Lung (tissue), 12 donors: ENCODE results near the gene PSD2. TPM values are rescaled to one million over a fixed set of nuclear protein-coding genes. Genes with fewer than 3 reads are reported as not detected.

Source experiments
- ATAC-seq: fragments of 200-7000 bp; cut with Tn5 transposase; one replicate; pipeline ENCODE4 v1.9.1; 2020; ENCODE audit warnings: moderate number of reproducible peaks; ENCODE audit not compliant: insufficient read depth, low FRiP score
- DNase-seq, 3 donors: peaks; one replicate each; pipeline ENCODE4 v3.0.0-alpha.2; 2013 to 2017
- H3K27ac ChIP-seq, 2 donors: one replicate each; pipeline ENCODE4 v1.5.1; 2013; ENCODE audit warnings: mild to moderate bottlenecking in 2 of 2, moderate library complexity in 2 of 2, control low read depth in 1 of 2, inconsistent platforms in 1 of 2, low read depth in 1 of 2, low read length in 1 of 2
- H3K27me3 ChIP-seq, 3 donors: one replicate each; pipeline ENCODE4 v1.5.1; 2013; ENCODE audit warnings: low read length in 2 of 3; ENCODE audit not compliant: control insufficient read depth in 3 of 3, insufficient read depth in 3 of 3
- H3K36me3 ChIP-seq, 4 donors: one replicate each; pipeline ENCODE4 v1.5.1; 2013; ENCODE audit warnings: low read length in 4 of 4, mild to moderate bottlenecking in 1 of 4, moderate library complexity in 1 of 4; ENCODE audit not compliant: control insufficient read depth in 4 of 4, insufficient read depth in 4 of 4
- H3K4me1 ChIP-seq, 5 donors: one replicate each; pipeline ENCODE4 v1.5.1; 2013; ENCODE audit warnings: low read length in 5 of 5, mild to moderate bottlenecking in 2 of 5, moderate library complexity in 1 of 5; ENCODE audit not compliant: control insufficient read depth in 5 of 5, insufficient read depth in 5 of 5
- H3K4me3 ChIP-seq: one replicate; pipeline ENCODE4 v1.5.1; 2013; ENCODE audit warnings: mild to moderate bottlenecking, control low read depth, moderate library complexity
- H3K9ac ChIP-seq, 2 donors: one replicate each; pipeline ENCODE4 v1.5.1; 2013; ENCODE audit warnings: low read length in 2 of 2, control low read depth in 1 of 2; ENCODE audit not compliant: insufficient read depth in 1 of 2
- H3K9me3 ChIP-seq, 4 donors: one replicate each; pipeline ENCODE4 v1.5.1; 2013; ENCODE audit warnings: low read length in 3 of 4, mild to moderate bottlenecking in 1 of 4, moderate library complexity in 1 of 4; ENCODE audit not compliant: control insufficient read depth in 4 of 4, insufficient read depth in 3 of 4
- CTCF ChIP-seq: IDR thresholded peaks from 2 replicates; pipeline ENCODE4 v1.5.1; 2012; ENCODE audit warnings: mild to moderate bottlenecking; ENCODE audit errors: control extremely low read depth, extremely low read depth
- WGBS, 2 donors: extraction: QIAGEN DNeasy Blood & Tissue Kit; methylation state at CpG; one replicate each; pipeline ENCODE4 v1.1.7; 2013; 5-methylcytosine and 5-hydroxymethylcytosine counted together
- polyA plus RNA-seq, 2 donors: library from polyadenylated mRNA; stranded (reverse); fragments of 200-250 nt; gene quantifications; one replicate each; pipeline ENCODE4 v1.2.1, GENCODE V29; 2013
- total RNA-seq, 2 donors: library from RNA; depleted of rRNA in 1 of 2; stranded (reverse); fragments of >200 nt in 1 of 2; gene quantifications; one replicate each; pipeline ENCODE4 v1.2.1, GENCODE V29; 2014 to 2021
- donor health status: control.
- donor health status: control.
- donor health status: Bipolar disorder and iron deficiency.
- donor health status: healthy.
- donor health status: DM: yes; HTN: yes; CAD: no.

The PSD2 gene
- total and polyA plus RNA-seq, 4 donors: 0.01 to 0.20 (median 0.05) TPM

- Histone ChIP-seq H3K27ac (no peak overlapping the region), H3K4me1 (no peaks in the 10 kb centered on the region), H3K9me3 (peaks cover 0 to 3% (median 0%) of the 10 kb centered on the region in 4 donors), H3K36me3 (no peaks in the 10 kb centered on the region), H3K4me3 (no peak overlapping the region), H3K27me3 (peaks cover 0 to 6% (median 0%) of the 10 kb centered on the region in 3 donors), H3K9ac (no peak overlapping the region)
- TF ChIP-seq CTCF: no peak
- WGBS, 2 donors: 96 to 98% methylated on average over 21 to 22 of the region's 22 CpGs
- peak in 1 of 3 donors; percentile 7 for DNase-seq
- ATAC-seq: no peak
Observed at GRCh38 chr5:139836469-139837208, 41.0 kb downstream of the PSD2 start.

- DNase-seq: no peak
- WGBS, 2 donors: 91 to 92% methylated on average over 10 of the region's 10 CpGs
- H3K27me3 ChIP-seq: peaks cover 0 to 4% (median 0%) of the 10 kb centered on the region in 3 donors
- ATAC-seq: no peak
- H3K9me3 ChIP-seq: peaks cover 0 to 2% (median 0%) of the 10 kb centered on the region in 4 donors
- H3K36me3 ChIP-seq: no peaks in the 10 kb centered on the region
- H3K4me1 ChIP-seq: no peaks in the 10 kb centered on the region
- H3K27ac ChIP-seq: no peak overlapping the region
- H3K9ac ChIP-seq: no peak overlapping the region
- no peak overlapping the region for H3K4me3 ChIP-seq
- TF ChIP-seq CTCF: no peak
Observed at GRCh38 chr5:139837711-139838380, 42.2 kb downstream of the PSD2 start.

GRCh38 chr5:139838381-139839197 lies 43.0 kb downstream of the PSD2 start:
- Histone ChIP-seq H3K4me3 (no peak overlapping the region), H3K4me1 (no peaks in the 10 kb centered on the region), H3K27me3 (no peaks in the 10 kb centered on the region), H3K27ac (no peak overlapping the region), H3K36me3 (no peaks in the 10 kb centered on the region), H3K9me3 (no peaks in the 10 kb centered on the region), H3K9ac (no peak overlapping the region)
- WGBS, 2 donors: 88 to 96% methylated on average over 12 of the region's 12 CpGs
- ATAC-seq (no peak), DNase-seq (peak in 1 of 3 donors; percentile 7)
- TF ChIP-seq CTCF: no peak
